ENCODE results near the gene DIPK1A.

The DIPK1A gene

GRCh38 chr1:92949937-92950817 lies 11.1 kb downstream of the DIPK1A start:
- DNase-seq: no peak

GRCh38 chr1:92948071-92948470 lies 13.2 kb downstream of the DIPK1A start:
- DNase-seq: no peak

GRCh38 chr1:92945748-92946270 lies 15.5 kb downstream of the DIPK1A start:
- no peak for DNase-seq

GRCh38 chr1:92944901-92945747 lies 16.1 kb downstream of the DIPK1A start:
- no peak for DNase-seq

- DNase-seq: no peak
These were observed 17.8 kb downstream of the DIPK1A start for GRCh38 chr1:92943502-92943847.

GRCh38 chr1:92940541-92940940 lies 20.7 kb downstream of the DIPK1A start:
- DNase-seq: no peak

GRCh38 chr1:92937731-92938130 lies 23.5 kb downstream of the DIPK1A start:
- no peak for DNase-seq

- no peak for DNase-seq
These were observed 24.4 kb downstream of the DIPK1A start for GRCh38 chr1:92936865-92937264.

- no peak for DNase-seq
These were observed 26.6 kb downstream of the DIPK1A start for GRCh38 chr1:92934395-92935378.

- DNase-seq: no peak
These were observed 27.8 kb downstream of the DIPK1A start for GRCh38 chr1:92933459-92933858.

- no peak for DNase-seq
These were observed 29.6 kb downstream of the DIPK1A start for GRCh38 chr1:92931691-92932090.

GRCh38 chr1:92929461-92929860 lies 31.8 kb downstream of the DIPK1A start:
- DNase-seq: no peak

GRCh38 chr1:92927870-92928269 lies 33.4 kb downstream of the DIPK1A start:
- no peak for DNase-seq

GRCh38 chr1:92926873-92927272 lies 34.4 kb downstream of the DIPK1A start:
- no peak for DNase-seq

- DNase-seq: no peak
These were observed 36.8 kb downstream of the DIPK1A start for GRCh38 chr1:92924501-92924900.

- DNase-seq: no peak
These were observed 37.6 kb downstream of the DIPK1A start for GRCh38 chr1:92923664-92924063.

GRCh38 chr1:92922356-92923035 lies 38.8 kb downstream of the DIPK1A start:
- no peak for DNase-seq

- no peak for DNase-seq
These were observed 39.9 kb downstream of the DIPK1A start for GRCh38 chr1:92921031-92922023.

GRCh38 chr1:92916899-92917298 lies 44.4 kb downstream of the DIPK1A start:
- no peak for DNase-seq

- DNase-seq: no peak
These were observed 45.7 kb downstream of the DIPK1A start for GRCh38 chr1:92915547-92915946.

All from stimulated activated CD4-positive, alpha-beta T cell treated with anti-CD3 and anti-CD28 coated beads, Interleukin-1b, Interleukin-23, amount 100 ng/mL, for 48 hours (primary cell).